Testis (tissue), 3 donors: Measurements from ENCODE around the gene CAMK2B. TPM values are rescaled to one million over a fixed set of nuclear protein-coding genes. Genes with fewer than 3 reads are reported as not detected.

Experiments
- DNase-seq: peaks from one replicate; pipeline ENCODE4 v3.0.0-alpha.2; 2019
- H3K27ac ChIP-seq, 2 donors: fragments of 200-600 bp; sonication (generic); one replicate each; pipeline ENCODE4 v1.5.1; 2019
- H3K27me3 ChIP-seq: fragments of 200-600 bp; sonication (generic); one replicate; pipeline ENCODE4 v1.5.1; 2019
- H3K36me3 ChIP-seq: fragments of 200-600 bp; sonication (generic); one replicate; pipeline ENCODE4 v1.5.1; 2017; ENCODE audit warnings: low read depth; ENCODE audit errors: missing control alignments
- H3K4me1 ChIP-seq: fragments of 200-600 bp; sonication (generic); one replicate; pipeline ENCODE4 v1.5.1; 2019
- H3K4me3 ChIP-seq, 2 donors: fragments of 200-600 bp; sonication (generic); one replicate each; pipeline ENCODE4 v1.5.1; 2017 to 2019
- H3K9me3 ChIP-seq: fragments of 200-600 bp; sonication (generic); one replicate; pipeline ENCODE4 v1.5.1; 2017
- POLR2A ChIP-seq: fragments of 450-650 bp; IDR thresholded peaks from one replicate; pipeline ENCODE4 v1.6.1; 2017; ENCODE audit warnings: antibody characterized with exemption, mild to moderate bottlenecking, moderate library complexity
- whole genome bisulfite sequencing, 2 donors: methylation state at CpG; one replicate each; pipeline ENCODE4 v1.1.5; 2018; 5-methylcytosine and 5-hydroxymethylcytosine counted together
- intact Hi-C: fragments of 100-400 bp; cut with DNase I; formaldehyde crosslinking; loops from one replicate; pipeline ENCODE4 v1.15.1; 2023; ENCODE audit warnings: low total_unique reads
- polyA plus RNA-seq: library from polyadenylated mRNA; stranded (reverse); fragments of 350-450 nt; fragmentation: Illumina TruSeq; extraction: RNeasy Lipid Tissue Mini Kit (QIAGEN cat#74804); gene quantifications from one replicate; pipeline ENCODE4 v1.2.3, GENCODE V29; 2014; ENCODE audit warnings: low read depth, low replicate concordance; ENCODE audit not compliant: insufficient read depth
- total RNA-seq, 2 donors: library from RNA; depleted of rRNA; stranded (reverse); fragments of >200 nt; gene quantifications; one replicate each; pipeline ENCODE4 v1.2.3, GENCODE V29; 2016
- TF ChIP-seq, protein P1 (sequence below), 3 experiments: fragments of 450-650 bp in 2 of 3; fragments of 200-600 bp in 1 of 3; sonication (generic) in 1 of 3; IDR thresholded peaks; one replicate each; pipeline ENCODE4 v1.5.1; 2016 to 2019; ENCODE audit warnings: antibody characterized with exemption in 3 of 3, mild to moderate bottlenecking in 2 of 3, moderate library complexity in 1 of 3

CAMK2B gene
- total and polyA plus RNA-seq, 3 donors from 2014 or later = 4.0 to 12.5 (median 12.1) TPM

DNA sequence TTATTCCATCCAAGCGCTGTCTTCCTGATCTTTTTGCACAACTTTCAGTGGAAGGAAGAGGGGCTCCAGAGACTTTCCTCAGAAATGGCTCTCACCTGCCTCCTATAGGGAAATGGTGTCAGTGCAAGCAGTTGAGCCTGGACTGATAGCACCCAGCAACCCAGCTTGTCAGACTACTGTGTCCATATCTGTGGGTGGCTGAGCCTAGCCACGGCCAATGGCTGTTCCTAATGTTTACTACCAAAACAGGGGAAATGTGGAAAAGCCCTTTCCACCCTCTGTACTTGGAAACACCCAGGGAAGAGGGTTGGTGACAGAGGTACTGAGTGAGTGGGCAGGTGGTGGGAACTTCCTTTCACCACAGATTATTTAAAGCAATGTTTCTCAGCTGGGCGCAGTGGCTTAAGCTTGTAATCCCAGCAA is 128.9 kb downstream of the CAMK2B start:
- H3K9me3 ChIP-seq = no peaks in the 10 kb centered on the region
- H3K4me1 ChIP-seq = no peaks in the 10 kb centered on the region
- WGBS, 2 donors = 43 to 46% methylated on average over 3 of the region's 3 CpGs
- H3K4me3 ChIP-seq = no peak overlapping the region
- H3K27me3 ChIP-seq = no peaks in the 10 kb centered on the region
- H3K36me3 ChIP-seq = no peaks in the 10 kb centered on the region
- intact Hi-C loops = no loop called here
- peak; percentile 62 for DNase-seq
- no peak for TF ChIP-seq POLR2A
- TF ChIP-seq, protein P1, sequence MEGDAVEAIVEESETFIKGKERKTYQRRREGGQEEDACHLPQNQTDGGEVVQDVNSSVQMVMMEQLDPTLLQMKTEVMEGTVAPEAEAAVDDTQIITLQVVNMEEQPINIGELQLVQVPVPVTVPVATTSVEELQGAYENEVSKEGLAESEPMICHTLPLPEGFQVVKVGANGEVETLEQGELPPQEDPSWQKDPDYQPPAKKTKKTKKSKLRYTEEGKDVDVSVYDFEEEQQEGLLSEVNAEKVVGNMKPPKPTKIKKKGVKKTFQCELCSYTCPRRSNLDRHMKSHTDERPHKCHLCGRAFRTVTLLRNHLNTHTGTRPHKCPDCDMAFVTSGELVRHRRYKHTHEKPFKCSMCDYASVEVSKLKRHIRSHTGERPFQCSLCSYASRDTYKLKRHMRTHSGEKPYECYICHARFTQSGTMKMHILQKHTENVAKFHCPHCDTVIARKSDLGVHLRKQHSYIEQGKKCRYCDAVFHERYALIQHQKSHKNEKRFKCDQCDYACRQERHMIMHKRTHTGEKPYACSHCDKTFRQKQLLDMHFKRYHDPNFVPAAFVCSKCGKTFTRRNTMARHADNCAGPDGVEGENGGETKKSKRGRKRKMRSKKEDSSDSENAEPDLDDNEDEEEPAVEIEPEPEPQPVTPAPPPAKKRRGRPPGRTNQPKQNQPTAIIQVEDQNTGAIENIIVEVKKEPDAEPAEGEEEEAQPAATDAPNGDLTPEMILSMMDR (IDR thresholded peaks at IDR 0.05) = peak; percentile 24 to 62 (median 58)
- no peak overlapping the region for H3K27ac ChIP-seq

DNA sequence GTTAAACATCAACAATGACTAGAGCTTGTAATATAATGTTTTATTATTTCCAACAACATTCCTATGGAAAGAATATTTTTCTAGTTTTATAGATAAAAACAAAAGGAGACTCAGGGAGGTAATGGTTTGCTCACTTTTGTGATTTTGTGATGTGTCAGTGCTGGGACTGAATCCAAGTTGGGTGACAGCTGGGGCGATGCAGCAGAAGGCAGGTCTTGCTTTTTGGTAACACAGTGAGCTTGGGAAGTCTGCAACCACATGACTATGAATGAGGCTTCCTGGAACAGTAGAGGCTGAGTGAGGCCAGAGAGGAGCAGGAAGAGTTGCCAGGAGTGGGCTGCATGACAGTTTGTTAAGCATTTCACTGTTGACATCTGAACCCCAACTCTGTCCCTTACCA is 129.5 kb downstream of the CAMK2B start:
- intact Hi-C loops = no loop called here
- no peaks in the 10 kb centered on the region for H3K27me3 ChIP-seq
- no peaks in the 10 kb centered on the region for H3K36me3 ChIP-seq
- no peak for DNase-seq
- 40 to 59% methylated on average over 1 of the region's 1 CpG for whole genome bisulfite sequencing, 2 donors
- H3K9me3 ChIP-seq = no peaks in the 10 kb centered on the region
- H3K4me1 ChIP-seq = no peaks in the 10 kb centered on the region
- no peak overlapping the region for H3K4me3 ChIP-seq
- TF ChIP-seq, protein P1 (IDR thresholded peaks at IDR 0.05) = no peak
- TF ChIP-seq POLR2A = no peak
- no peak overlapping the region for H3K27ac ChIP-seq

DNA sequence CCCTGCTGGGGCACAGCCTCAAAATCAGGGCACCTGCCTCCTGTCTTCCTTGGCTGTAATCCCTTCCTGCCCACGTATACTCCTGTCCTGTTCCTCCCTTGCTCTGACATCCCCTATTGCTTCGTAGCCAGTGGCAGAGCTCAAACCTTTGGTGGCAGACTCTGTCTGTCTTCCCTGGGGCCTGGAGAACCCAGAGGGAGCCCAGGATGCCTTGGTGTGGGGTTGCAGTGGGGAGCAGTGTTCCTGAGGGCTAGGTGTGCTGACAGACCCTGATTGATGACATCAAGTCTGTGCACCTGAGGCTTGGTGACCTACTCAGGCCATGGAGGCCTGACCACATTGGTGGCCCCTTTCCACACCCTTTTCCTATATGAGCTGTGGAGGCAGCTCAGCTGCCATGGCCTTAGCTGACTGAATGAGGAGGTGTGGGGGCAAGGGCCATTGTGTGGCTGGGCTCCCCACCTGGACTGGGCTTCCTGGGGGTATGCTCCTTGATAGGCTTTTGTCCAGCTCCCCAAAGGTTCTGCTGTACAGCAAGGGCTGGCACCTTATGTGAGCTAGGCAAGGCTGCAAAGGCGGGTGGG is 130.7 kb downstream of the CAMK2B start:
- intact Hi-C loops = no loop called here
- 78 to 88% methylated on average over 3 of the region's 3 CpGs for WGBS, 2 donors

DNA sequence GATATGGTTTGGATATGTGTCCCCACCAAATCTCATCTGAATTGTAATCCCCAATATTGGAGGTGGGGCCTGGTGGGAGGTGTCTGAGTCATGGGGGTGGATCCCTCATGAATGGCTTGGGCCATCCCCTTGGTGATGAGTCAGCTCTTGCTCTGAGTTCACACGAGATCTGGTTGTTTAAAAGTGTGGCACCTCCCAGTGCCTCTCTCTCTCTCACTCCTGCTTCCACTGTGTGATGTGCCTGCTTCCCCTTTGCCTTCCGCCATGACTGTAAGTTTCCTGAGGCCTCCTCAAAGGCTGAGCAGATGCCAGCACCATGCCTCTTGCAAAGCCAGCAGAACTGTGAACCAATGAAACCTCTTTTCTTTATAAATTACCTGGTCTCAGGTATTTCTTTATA is 131.3 kb downstream of the CAMK2B start:
- H3K4me3 ChIP-seq = no peak overlapping the region
- no peaks in the 10 kb centered on the region for H3K9me3 ChIP-seq
- no peaks in the 10 kb centered on the region for H3K4me1 ChIP-seq
- H3K27ac ChIP-seq = no peak overlapping the region
- TF ChIP-seq, protein P1 (IDR thresholded peaks at IDR 0.05) = no peak
- TF ChIP-seq POLR2A = no peak
- 70 to 83% methylated on average over 2 of the region's 2 CpGs for WGBS, 2 donors
- no peaks in the 10 kb centered on the region for H3K27me3 ChIP-seq
- intact Hi-C loops = no loop called here
- H3K36me3 ChIP-seq = no peaks in the 10 kb centered on the region
- no peak for DNase-seq

More for the DNA sequence above, 130.7 kb downstream of the CAMK2B start:
- H3K4me3 ChIP-seq = no peak overlapping the region
- no peak for TF ChIP-seq POLR2A
- TF ChIP-seq, protein P1 (IDR thresholded peaks at IDR 0.05) = no peak
- H3K9me3 ChIP-seq = no peaks in the 10 kb centered on the region
- no peaks in the 10 kb centered on the region for H3K27me3 ChIP-seq
- no peaks in the 10 kb centered on the region for H3K36me3 ChIP-seq
- H3K27ac ChIP-seq = no peak overlapping the region
- DNase-seq = no peak
- no peaks in the 10 kb centered on the region for H3K4me1 ChIP-seq
